Measurements from ENCODE around the gene C3AR1. TPM values are rescaled to one million over a fixed set of nuclear protein-coding genes. Genes with fewer than 3 reads are reported as not detected.

Gene C3AR1
- total RNA-seq, 1 experiment from 2014 or later = not detected

DNA sequence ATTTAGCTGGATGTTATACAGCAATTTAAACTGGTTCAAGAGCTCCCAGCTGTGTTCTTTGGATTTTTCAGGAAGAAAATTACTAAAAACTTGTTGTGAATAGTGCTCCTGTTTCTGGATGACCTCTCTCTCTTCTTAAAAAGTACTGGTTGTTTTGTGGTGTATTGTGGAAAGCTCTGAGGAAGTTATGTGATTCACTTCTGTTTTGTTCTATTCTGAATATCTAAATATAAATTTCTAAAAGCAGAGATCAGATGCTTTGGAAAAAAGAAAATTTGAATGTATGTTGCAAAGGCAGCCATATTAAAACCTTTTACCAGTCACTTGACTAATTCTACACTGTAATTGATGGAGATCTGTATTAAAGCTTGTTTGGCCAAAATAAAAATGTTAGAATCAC is 3.4 kb upstream of the C3AR1 start:
- no TSS peak for BruUV-seq (replicated peaks)
- no peak overlapping the region for H3K4me3 Mint-ChIP-seq (ENCODE audit: unreplicated experiment)
- H3K9me3 Mint-ChIP-seq (ENCODE audit: unreplicated experiment) = no peaks in the 10 kb centered on the region
- H3K27ac Mint-ChIP-seq (ENCODE audit: low read depth, unreplicated experiment) = no peak overlapping the region
- no peaks in the 10 kb centered on the region for H3K36me3 Mint-ChIP-seq (ENCODE audit: insufficient read depth, unreplicated experiment)
- no peak for DNase-seq (ENCODE audit: unreplicated experiment)
- TF ChIP-seq CTCF (IDR thresholded peaks at IDR 0.05; ENCODE audit: unreplicated experiment) = no peak
- CTCF ChIA-PET = interaction anchor here (0.6 to 2.4 kb wide), 2 partner anchors 17 to 24 kb away, joined by 3 to 18 read pairs; no protein-coding TSS in a partner anchor
- POLR2A ChIA-PET = interaction anchor here (1.0 kb wide), 1 partner anchor 11 kb away, joined by 3 read pairs; no protein-coding TSS in a partner anchor
- no peaks in the 10 kb centered on the region for H3K27me3 Mint-ChIP-seq (ENCODE audit: insufficient read depth, unreplicated experiment)
- intact Hi-C loops (cut with micrococcal nuclease) = no loop called here
- H3K4me1 Mint-ChIP-seq (ENCODE audit: insufficient read depth, unreplicated experiment) = peaks cover 8% of the 10 kb centered on the region

DNA sequence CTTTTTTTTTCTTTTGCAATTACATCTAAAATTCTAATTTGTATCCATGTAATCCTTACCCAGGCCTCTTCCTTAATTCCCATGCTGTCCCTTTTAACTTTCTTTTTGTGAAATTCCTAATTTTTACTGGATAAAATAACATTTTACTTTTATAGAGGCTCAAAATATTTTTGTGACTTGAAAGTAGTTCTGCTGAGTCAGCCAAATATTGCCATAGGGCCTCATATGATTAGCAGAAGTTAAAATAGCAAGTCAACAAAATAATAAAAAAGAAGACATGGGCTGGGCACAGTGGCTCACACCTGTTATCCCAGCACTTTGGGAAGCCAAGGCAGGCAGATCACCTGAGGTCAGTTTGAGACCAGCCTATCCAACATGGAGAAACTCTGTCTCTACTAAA is 2.0 kb downstream of the C3AR1 start:
- CTCF ChIA-PET = interaction anchor here (1.0 kb wide), 1 partner anchor 19 kb away, joined by 5 read pairs; no protein-coding TSS in a partner anchor
- BruUV-seq (replicated peaks) = no TSS peak
- POLR2A ChIA-PET = interaction anchor here (1.2 kb wide), 1 partner anchor 13 kb away, joined by 3 read pairs; no protein-coding TSS in a partner anchor
- TF ChIP-seq CTCF (IDR thresholded peaks at IDR 0.05; ENCODE audit: unreplicated experiment) = no peak
- Mint-ChIP-seq H3K9me3 (ENCODE audit: unreplicated experiment) (no peaks in the 10 kb centered on the region), H3K4me3 (ENCODE audit: unreplicated experiment) (no peak overlapping the region), H3K27ac (ENCODE audit: low read depth, unreplicated experiment) (no peak overlapping the region), H3K27me3 (ENCODE audit: insufficient read depth, unreplicated experiment) (no peaks in the 10 kb centered on the region), H3K4me1 (ENCODE audit: insufficient read depth, unreplicated experiment) (peaks cover 8% of the 10 kb centered on the region), H3K36me3 (ENCODE audit: insufficient read depth, unreplicated experiment) (no peaks in the 10 kb centered on the region)
- DNase-seq (ENCODE audit: unreplicated experiment) = no peak
- intact Hi-C loops (cut with micrococcal nuclease) = no loop called here

GRCh38 chr12:8058506-8058905 is 7.7 kb downstream of the C3AR1 start:
- Mint-ChIP-seq H3K9me3 (ENCODE audit: unreplicated experiment) (no peaks in the 10 kb centered on the region), H3K27me3 (ENCODE audit: insufficient read depth, unreplicated experiment) (no peaks in the 10 kb centered on the region), H3K4me3 (ENCODE audit: unreplicated experiment) (no peak overlapping the region), H3K36me3 (ENCODE audit: insufficient read depth, unreplicated experiment) (peaks cover 12% of the 10 kb centered on the region), H3K27ac (ENCODE audit: low read depth, unreplicated experiment) (peak overlapping the region; percentile 25), H3K4me1 (ENCODE audit: insufficient read depth, unreplicated experiment) (peaks cover 14% of the 10 kb centered on the region)
- CTCF ChIA-PET = interaction anchor here (0.9 to 3.5 kb wide), 3 partner anchors 8 to 14 kb away, joined by 3 to 23 read pairs (median 7); no protein-coding TSS in a partner anchor
- BruUV-seq (replicated peaks) = no TSS peak
- intact Hi-C loops (cut with micrococcal nuclease) = no loop called here
- DNase-seq (ENCODE audit: unreplicated experiment) = no peak
- POLR2A ChIA-PET = interaction anchor here (0.5 to 1.4 kb wide), 6 partner anchors 12 to 32 kb away, joined by 3 to 9 read pairs (median 4); no protein-coding TSS in a partner anchor
- TF ChIP-seq CTCF (IDR thresholded peaks at IDR 0.05; ENCODE audit: unreplicated experiment) = no peak

DNA sequence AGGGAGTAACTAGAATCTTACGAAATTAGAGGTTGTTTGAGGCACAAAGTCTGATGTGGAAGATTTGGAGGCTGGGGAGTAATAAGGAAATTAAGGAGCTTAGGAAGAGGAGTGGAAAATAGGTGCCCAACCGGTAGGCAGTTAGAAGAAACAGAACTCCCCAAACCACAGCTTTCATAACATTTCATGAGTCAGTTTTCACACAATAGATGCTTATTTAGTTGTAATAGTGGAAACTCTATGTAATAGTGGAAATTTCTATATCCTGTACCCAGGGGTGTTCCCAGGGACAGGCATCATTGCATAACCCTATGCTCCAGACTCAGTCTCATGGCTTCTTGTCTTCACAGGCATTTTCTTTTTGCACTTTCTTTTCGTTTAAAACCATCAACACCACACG is 8.3 kb downstream of the C3AR1 start:
- no peak for TF ChIP-seq CTCF (IDR thresholded peaks at IDR 0.05; ENCODE audit: unreplicated experiment)
- ChIA-PET POLR2A (interaction anchor here (0.7 to 1.4 kb wide), 5 partner anchors 18 to 49 kb away, joined by 3 to 9 read pairs (median 3); no protein-coding TSS in a partner anchor), CTCF (interaction anchor here (0.5 to 3.5 kb wide), 4 partner anchors 8 to 50 kb away, joined by 3 to 23 read pairs (median 5); no protein-coding TSS in a partner anchor)
- no peak overlapping the region for H3K27ac Mint-ChIP-seq (ENCODE audit: low read depth, unreplicated experiment)
- peak; percentile 80 for DNase-seq (ENCODE audit: unreplicated experiment)
- no TSS peak for BruUV-seq (replicated peaks)
- intact Hi-C loops (cut with micrococcal nuclease) = no loop called here
- H3K4me3 Mint-ChIP-seq (ENCODE audit: unreplicated experiment) = no peak overlapping the region
- peaks cover 15% of the 10 kb centered on the region for H3K36me3 Mint-ChIP-seq (ENCODE audit: insufficient read depth, unreplicated experiment)
- H3K9me3 Mint-ChIP-seq (ENCODE audit: unreplicated experiment) = no peaks in the 10 kb centered on the region
- H3K4me1 Mint-ChIP-seq (ENCODE audit: insufficient read depth, unreplicated experiment) = peaks cover 14% of the 10 kb centered on the region
- H3K27me3 Mint-ChIP-seq (ENCODE audit: insufficient read depth, unreplicated experiment) = no peaks in the 10 kb centered on the region
